MM.1S (cell line): ENCODE results near the gene ANXA6.

Source experiments
- DNase-seq: peaks from one replicate; pipeline ENCODE4 v3.0.0-alpha.2; 2015
- H2AFZ ChIP-seq: fragments of 300-600 bp; sonication (generic); 2 replicates; pipeline ENCODE4 v1.6.0; 2016; ENCODE audit warnings: antibody characterized with exemption, low read length
- H3F3A ChIP-seq: fragments of 300-600 bp; sonication (generic); 2 replicates; pipeline ENCODE4 v1.6.1; 2016; ENCODE audit warnings: mild to moderate bottlenecking, antibody characterized with exemption, low read length, moderate library complexity, mixed read lengths; ENCODE audit not compliant: insufficient read depth
- H3K27ac ChIP-seq: fragments of 300-600 bp; sonication (generic); 2 replicates; pipeline ENCODE4 v1.5.1; 2016; ENCODE audit warnings: mild to moderate bottlenecking, low read length
- H3K27me3 ChIP-seq: fragments of 300-600 bp; sonication (generic); replicated peaks from 2 replicates; pipeline ENCODE4 v1.6.0; 2016; ENCODE audit warnings: low read length; ENCODE audit not compliant: insufficient read depth
- H3K36me3 ChIP-seq: fragments of 300-600 bp; sonication (generic); replicated peaks from 2 replicates; pipeline ENCODE4 v1.6.1; 2016; ENCODE audit warnings: mild to moderate bottlenecking, low read length, mixed read lengths; ENCODE audit not compliant: insufficient read depth
- H3K4me1 ChIP-seq: fragments of 300-600 bp; sonication (generic); 2 replicates; pipeline ENCODE4 v1.6.1; 2016; ENCODE audit warnings: low read length, mixed read lengths
- H3K4me2 ChIP-seq: fragments of 300-600 bp; sonication (generic); 2 replicates; pipeline ENCODE4 v1.6.0; 2016; ENCODE audit warnings: low read depth, low read length
- H3K4me3 ChIP-seq: fragments of 300-600 bp; sonication (generic); 2 replicates; pipeline ENCODE4 v1.5.1; 2016; ENCODE audit warnings: low read length, mixed read lengths
- H3K79me2 ChIP-seq: fragments of 300-600 bp; sonication (generic); 2 replicates; pipeline ENCODE4 v1.6.1; 2016; ENCODE audit warnings: mixed run types, low read length, mixed read lengths
- H3K9ac ChIP-seq: fragments of 300-600 bp; sonication (generic); 2 replicates; pipeline ENCODE4 v1.6.1; 2016; ENCODE audit warnings: low read length, mixed read lengths
- H3K9me2 ChIP-seq: fragments of 300-600 bp; sonication (generic); replicated peaks from 2 replicates; pipeline ENCODE4 v1.6.1; 2016; ENCODE audit warnings: mild to moderate bottlenecking, low read length, mixed read lengths; ENCODE audit not compliant: insufficient read depth
- H3K9me3 ChIP-seq: fragments of 300-600 bp; sonication (generic); replicated peaks from 2 replicates; pipeline ENCODE4 v1.6.1; 2016; ENCODE audit warnings: mild to moderate bottlenecking, low read length, mixed read lengths; ENCODE audit not compliant: insufficient read depth
- H4K20me1 ChIP-seq: fragments of 300-600 bp; sonication (generic); 2 replicates; pipeline ENCODE4 v1.6.1; 2016; ENCODE audit warnings: mild to moderate bottlenecking, low read length, moderate library complexity, mixed read lengths; ENCODE audit not compliant: insufficient read depth
- CTCF ChIP-seq: fragments of 300-600 bp; sonication (generic); IDR thresholded peaks from 2 replicates; pipeline ENCODE4 v1.5.1; 2016; ENCODE audit warnings: antibody characterized with exemption, low read length, mixed read lengths
- EZH2 ChIP-seq: fragments of 300-600 bp; sonication (generic); optimal IDR thresholded peaks from 2 replicates; pipeline ENCODE3; 2017; ENCODE audit warnings: low read depth, mild to moderate bottlenecking, antibody characterized with exemption, low read length, mixed read lengths
- EZH2phosphoT487 ChIP-seq: fragments of 300-600 bp; sonication (generic); IDR thresholded peaks from 2 replicates; pipeline ENCODE4 v1.6.1; 2018; ENCODE audit warnings: antibody characterized with exemption, low read length

The ANXA6 gene

GRCh38 chr5:151168602-151169344 lies 11.2 kb upstream of the ANXA6 start:
- no peak overlapping the region for H2AFZ ChIP-seq
- H3K4me1 ChIP-seq, result peaks cover 6% of the 10 kb centered on the region
- no peaks in the 10 kb centered on the region for H3K9me3 ChIP-seq
- DNase-seq, result no peak
- H3K79me2 ChIP-seq, result no peaks in the 10 kb centered on the region
- no peak overlapping the region for H3K4me3 ChIP-seq
- no peak overlapping the region for H3K4me2 ChIP-seq
- TF ChIP-seq EZH2 (no peak), EZH2phosphoT487 (no peak), CTCF (no peak)
- H4K20me1 ChIP-seq, result no peaks in the 10 kb centered on the region
- no peak overlapping the region for H3K27ac ChIP-seq
- no peaks in the 10 kb centered on the region for H3K9me2 ChIP-seq
- H3F3A ChIP-seq, result no peaks in the 10 kb centered on the region
- no peak overlapping the region for H3K9ac ChIP-seq
- H3K36me3 ChIP-seq, result no peaks in the 10 kb centered on the region
- H3K27me3 ChIP-seq, result no peaks in the 10 kb centered on the region

DNA sequence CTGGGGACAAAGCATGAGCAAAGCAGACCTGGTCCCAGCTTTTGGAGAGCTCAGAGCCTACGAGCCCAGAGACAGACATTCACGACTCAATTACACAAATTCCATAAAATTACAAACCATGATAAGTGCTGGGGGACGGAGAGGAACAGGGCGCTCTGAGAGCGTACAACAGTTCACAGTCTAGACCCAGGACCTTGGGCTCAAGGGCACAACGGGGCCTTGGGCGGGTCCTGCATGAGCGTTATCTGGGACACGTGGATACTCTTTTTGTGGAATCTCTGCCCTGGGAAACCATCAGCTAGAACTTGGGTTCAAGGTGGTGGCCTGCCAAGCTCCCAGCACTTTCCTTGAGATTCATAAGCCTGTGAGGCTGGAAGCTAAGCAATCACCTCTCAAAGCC lies 9.4 kb upstream of the ANXA6 start:
- Histone ChIP-seq H3K9me3 (no peaks in the 10 kb centered on the region), H3K27me3 (no peaks in the 10 kb centered on the region), H3K79me2 (no peaks in the 10 kb centered on the region), H3K27ac (no peak overlapping the region), H4K20me1 (no peaks in the 10 kb centered on the region), H3K4me1 (peaks cover 6% of the 10 kb centered on the region), H3K4me3 (no peak overlapping the region), H2AFZ (no peak overlapping the region), H3K36me3 (no peaks in the 10 kb centered on the region), H3K9me2 (no peaks in the 10 kb centered on the region), H3F3A (no peaks in the 10 kb centered on the region), H3K9ac (no peak overlapping the region), H3K4me2 (no peak overlapping the region)
- TF ChIP-seq EZH2 (no peak), EZH2phosphoT487 (no peak), CTCF (no peak)
- DNase-seq, result no peak

- Histone ChIP-seq H3K4me1 (peaks cover 6% of the 10 kb centered on the region), H3K9ac (no peak overlapping the region), H3K27me3 (no peaks in the 10 kb centered on the region), H3K27ac (no peak overlapping the region), H3K79me2 (no peaks in the 10 kb centered on the region), H3K4me2 (peak overlapping the region; percentile 25; the same call in 1 of the 2 replicates), H3F3A (no peaks in the 10 kb centered on the region), H3K9me3 (no peaks in the 10 kb centered on the region), H3K4me3 (no peak overlapping the region), H3K9me2 (no peaks in the 10 kb centered on the region), H2AFZ (peak overlapping the region; percentile 70), H4K20me1 (no peaks in the 10 kb centered on the region), H3K36me3 (no peaks in the 10 kb centered on the region)
- DNase-seq, result peak; percentile 78
- TF ChIP-seq CTCF, result peak; percentile 95
- no peak for TF ChIP-seq EZH2
Measured at GRCh38 chr5:151164687-151165392, 7.3 kb upstream of the ANXA6 start.
